Measurements from ENCODE around the gene ADGRD1.

Gene ADGRD1

DNA sequence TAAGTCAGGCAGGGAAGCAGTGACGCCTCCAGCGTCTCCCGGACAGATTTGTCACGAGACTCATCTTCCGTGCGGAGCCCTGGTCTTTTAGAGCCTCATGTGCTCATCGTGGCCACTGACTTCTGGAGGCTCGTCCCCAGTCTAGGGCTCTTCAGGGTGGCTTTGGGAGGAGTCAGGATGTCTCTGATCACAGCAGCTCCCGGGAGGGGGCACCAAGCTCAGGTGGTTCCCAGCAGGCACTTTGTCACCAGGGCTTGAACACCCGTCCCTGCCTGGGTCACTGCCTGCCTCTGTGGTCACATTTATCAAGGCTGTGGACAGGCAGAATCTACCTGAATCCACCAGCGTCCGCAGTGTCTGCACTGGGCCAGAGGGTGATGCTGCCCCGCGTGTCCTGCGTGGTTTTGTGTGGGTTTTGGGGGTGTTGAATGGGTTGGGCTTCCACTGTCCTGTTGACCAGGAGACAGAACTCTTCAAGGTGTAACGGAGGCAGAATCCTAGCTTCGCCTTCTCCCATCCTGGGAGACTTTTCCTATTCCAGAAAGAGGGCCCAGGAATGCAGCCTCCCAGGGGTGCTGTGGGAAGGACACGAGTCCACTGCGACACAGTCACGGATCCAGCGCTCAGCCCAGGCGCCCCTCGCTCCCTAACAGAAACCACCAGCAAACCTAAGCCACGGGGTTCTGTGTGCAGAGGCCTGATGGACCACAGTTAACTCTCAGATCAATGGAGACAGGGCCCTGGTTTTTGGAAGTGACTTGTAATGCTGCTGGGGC lies 132.3 kb downstream of the ADGRD1 start:
- DNase-seq (ENCODE audit: low read depth in 2 of 3, low spot score in 2 of 3): no peak

DNA sequence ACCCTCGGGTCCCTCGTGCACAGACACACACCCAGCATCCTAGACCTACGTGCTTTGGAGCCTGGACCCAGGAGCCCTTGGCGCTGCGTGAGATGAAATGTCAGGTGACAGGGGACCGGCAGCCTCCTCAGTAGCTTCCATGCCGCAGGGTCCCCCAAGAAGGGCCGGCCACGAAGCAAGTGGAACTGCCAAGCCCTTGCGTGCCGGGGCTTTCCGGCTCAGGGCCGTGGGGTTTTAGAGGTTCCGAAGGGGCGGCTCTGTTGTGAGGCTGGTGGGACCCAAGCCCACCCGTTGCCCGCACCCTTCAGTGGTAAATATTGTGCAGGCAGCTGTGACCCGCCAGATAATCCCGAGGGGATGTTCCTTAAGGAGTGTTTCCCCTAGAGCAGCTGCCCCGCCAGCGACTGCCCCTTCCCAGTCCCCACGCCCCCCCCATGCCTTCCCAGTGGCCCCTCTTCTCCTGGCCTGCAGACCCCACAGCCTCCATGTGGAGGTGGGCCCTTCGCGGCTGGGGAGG lies 133.7 kb downstream of the ADGRD1 start:
- DNase-seq (ENCODE audit: low read depth in 2 of 3, low spot score in 2 of 3): no peak

DNA sequence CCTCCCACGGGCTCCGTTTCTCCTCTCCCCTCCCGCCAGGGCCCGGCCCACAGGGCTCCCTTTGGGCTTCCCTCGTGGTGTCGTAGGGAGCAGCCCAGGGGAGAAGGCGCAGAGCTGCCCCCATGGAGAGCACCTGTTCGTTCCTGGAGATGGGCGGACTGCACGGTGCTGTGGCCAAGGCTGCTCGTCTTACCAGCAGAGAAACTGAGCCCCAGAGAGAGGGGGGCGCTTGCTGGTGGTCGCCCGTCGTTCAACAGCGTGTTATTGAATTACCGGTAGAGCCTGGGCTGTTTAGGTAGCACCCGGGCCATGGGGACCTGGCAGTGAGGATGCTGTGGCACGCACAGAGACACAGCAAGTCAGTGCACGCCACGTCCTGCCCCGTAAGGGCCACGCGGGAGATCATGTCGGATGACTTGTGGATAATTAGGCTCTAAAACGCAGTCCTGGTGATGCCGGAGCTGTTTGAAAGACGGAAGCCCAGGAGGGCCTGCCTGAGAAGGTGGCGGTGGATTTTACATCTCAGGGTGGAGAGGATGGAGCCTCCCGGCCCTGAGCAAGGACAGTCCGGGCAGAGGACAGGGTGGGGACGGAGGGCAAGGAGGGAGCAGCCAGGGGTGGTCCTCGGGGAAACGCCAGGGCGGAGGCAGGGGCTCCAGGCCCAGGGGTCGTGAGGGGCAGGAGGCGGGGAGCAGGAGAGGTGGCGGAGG lies 134.4 kb downstream of the ADGRD1 start:
- no peak for DNase-seq (ENCODE audit: low read depth in 2 of 3, low spot score in 2 of 3)

DNA sequence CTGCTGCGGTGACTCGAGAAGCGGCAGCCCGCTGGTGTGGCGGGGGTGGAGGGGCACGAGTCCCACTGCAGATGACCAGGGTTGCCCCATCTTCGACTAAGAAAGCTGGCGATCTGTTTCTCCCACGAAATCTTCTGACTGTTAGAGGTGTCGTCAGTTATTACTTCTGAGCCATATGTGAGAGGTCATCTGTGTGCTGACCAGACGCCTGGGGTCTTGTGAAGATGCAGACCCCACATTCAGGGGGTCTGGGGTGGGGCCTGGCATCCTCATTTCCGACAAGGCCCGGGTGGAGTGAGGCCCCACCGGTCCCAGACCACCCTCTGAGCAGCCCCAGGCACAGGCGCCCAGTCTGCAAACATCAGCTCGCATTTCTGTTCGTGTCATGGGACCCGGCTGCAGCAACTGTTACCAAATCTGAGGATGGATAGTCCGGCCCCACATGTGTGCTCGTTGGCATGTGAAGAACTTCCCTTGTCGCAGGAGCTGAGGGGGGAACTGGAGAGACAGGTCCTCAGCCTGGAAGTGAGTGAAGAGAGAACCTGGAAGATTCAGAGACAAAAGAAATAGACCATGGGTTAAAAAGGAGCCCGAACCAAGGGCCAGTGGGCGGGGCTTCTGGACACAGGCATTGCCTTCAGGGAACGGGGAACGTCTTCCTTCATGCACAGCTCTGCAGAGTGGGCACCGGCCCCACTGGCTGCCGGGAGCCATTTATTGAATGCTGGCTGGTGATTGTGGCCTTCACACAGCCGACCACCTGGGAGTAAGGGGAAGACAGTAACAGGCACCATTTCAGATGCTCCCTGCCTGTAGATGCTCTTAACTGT lies 135.2 kb downstream of the ADGRD1 start:
- DNase-seq (ENCODE audit: low read depth in 2 of 3, low spot score in 2 of 3): no peak

DNA sequence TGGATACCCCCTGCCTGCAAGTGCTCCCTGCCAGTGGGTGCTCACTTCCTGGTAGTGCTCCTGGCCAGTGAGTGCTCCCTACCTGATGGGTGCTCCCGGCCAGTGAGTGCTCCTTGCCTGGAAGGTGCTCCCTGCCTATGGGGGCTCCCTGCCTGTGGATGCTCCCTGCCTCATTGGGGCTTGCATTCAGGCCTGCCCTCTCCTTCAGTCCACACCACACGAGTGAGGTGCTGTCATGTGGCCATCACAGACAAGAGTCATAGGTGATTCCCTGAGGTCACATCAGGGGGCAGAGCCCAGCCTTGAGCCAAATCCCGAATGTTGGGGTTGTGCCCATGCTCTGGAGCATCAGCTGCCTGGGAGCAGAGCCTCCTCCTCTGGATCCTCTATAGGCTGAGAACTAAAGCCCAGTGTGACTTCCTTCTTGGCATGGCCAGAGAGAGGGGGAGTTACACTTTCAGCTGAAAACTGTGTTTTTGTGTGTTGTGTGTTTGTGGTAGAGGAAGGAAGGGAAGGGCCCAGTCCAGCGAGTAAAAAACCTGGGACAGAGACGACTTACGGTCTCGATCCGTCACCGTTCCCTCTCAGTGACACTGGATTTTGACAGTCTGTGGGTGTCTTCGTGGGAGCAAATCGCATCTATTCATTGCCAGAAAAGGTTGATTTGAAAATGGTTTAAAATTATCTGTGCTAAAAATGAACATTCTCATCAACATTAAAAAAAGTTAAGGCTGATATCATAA lies 136.0 kb downstream of the ADGRD1 start:
- DNase-seq (ENCODE audit: low read depth in 2 of 3, low spot score in 2 of 3): no peak

DNA sequence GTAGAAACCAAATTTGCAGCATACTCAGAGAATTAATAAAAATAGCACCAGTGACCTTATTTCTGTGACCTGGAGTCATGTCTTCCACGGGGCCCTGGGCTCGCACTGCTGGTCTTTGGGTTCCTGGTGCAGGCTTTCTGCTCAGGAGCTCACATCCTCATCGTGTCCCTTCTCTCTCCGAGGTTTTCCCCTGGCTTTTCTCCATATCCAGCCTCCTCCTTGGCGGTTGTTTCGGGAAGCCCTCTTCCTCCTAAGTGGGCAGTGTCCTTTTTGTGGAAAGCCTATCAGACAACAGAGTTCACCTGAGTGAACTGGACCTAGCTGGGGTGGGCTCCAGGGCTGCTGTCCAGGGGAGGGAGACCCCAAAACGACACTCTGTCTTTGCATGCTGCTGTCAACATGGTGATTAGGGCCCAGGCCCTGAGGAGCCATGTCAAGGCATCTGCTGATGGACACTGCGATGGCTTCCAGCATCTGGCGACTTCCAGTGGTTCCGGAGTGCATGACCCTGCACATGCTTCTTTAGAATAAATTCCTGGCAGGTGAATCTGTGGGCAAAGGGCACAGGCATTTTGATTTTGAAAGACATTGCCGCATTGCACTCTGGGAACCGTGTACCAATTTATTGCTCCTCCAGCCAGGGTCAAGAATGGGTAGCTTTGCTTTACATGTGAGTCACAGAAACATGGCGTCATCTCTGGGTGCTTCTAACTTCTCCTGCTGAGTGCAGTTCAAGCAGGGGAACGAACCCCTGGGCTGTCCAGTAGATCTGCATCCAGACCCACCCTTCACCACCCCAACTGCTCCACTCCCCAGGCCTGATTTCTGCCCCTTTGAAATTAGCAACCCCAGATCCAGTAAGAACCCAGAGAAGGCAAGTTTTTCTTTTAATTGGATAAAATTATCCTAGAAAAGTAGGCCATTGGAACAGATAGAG lies 136.8 kb downstream of the ADGRD1 start:
- DNase-seq (ENCODE audit: low read depth in 2 of 3, low spot score in 2 of 3): no peak

DNA sequence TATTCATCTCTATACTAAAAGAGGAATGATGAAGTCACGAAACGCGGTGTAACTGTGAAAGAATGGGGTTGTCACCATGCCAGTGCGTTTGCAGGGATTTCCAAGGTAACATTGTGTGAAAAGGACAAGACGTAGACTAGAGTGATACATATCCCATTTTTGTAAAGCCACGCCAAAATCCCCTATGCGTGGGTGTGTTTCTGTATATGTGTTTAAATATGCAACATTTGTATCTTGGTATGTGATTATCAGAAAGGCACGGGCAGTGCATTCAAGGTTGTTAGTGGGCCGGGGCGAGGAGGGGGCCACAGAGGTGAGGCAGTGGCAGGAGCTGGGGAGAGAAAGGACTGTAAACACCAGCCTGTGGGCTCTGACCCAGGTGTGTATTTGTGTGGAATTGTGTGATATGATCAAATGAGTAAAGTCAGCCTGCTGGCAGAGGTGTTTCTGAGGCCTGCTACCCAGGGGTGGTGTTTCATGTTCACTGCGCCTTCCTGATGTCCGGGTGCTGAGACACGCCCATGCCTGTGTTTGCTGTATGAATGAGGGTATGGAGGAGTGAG lies 137.8 kb downstream of the ADGRD1 start:
- DNase-seq (ENCODE audit: low read depth in 2 of 3, low spot score in 2 of 3): peak in 1 of 3 experiments; percentile 19

DNA sequence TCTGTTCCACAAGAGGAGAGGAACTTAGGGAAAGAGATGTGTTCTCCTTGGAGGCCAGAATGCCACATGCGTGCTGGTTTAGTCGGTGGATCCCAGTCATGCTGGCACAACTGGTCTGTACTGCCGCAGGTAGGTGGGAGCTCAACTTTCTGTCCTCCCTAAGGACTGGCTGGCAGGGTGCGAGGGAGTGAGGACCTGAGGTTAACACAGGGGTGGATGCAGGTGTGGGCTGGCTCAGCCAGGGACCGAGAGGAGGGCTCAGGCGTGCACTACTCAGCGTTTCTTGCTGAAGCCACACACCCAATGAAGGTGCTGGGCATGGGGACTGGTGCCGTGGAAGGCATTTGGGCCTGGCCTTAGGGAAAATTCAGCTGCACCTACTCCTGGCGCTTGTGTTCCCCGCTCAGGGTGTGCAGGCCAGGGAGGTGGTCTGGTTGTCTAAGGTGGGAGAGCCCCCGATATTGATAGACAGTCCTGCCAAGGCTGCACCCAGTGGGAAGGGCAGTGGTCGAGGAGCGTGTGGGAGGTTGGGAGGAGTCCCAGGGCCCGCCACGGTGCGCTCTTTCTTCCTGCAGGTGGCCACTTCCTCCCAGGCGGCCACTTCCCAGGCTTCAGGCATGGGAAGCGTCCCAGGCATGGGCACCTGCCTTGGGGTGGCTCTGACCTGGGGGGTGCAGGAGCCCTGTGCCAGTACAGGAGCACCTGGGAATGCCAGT lies 138.4 kb downstream of the ADGRD1 start:
- no peak for DNase-seq (ENCODE audit: low read depth in 2 of 3, low spot score in 2 of 3)

DNA sequence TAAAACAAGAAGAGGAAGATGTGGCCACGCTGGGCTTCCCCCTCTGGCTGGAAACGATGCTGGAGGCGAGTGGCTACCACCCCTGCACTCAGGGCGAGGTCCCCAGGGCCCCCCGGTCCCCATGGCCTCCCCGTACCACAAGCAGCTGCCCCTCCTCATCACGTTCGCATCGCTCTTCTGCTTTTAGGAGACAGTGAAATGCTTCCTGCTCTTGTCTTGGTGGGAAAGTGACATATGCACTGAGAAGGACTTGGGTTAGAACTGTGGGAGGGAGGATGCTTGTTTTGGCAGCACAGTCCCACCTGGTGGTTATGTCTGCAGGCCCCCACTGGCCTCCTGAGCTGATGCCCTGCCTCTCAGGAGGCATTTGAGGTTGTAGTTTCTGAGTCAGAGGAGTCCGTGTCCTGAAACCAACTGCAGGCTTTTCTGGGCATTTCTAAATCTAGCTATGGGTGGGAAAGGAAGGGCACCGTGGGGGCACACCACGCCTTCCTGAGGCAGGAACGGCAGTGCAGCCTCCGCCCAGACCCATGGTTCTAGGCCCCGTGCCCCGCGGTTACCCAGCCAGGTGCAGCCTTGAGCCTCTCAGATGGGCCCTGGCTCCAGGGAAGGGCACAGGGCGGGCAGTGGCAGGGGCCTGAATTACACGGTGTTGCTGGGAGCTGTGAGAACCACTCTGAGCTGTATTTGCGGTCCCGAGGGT lies 139.3 kb downstream of the ADGRD1 start:
- peak in 1 of 3 experiments; percentile 23 for DNase-seq (ENCODE audit: low read depth in 2 of 3, low spot score in 2 of 3)

DNA sequence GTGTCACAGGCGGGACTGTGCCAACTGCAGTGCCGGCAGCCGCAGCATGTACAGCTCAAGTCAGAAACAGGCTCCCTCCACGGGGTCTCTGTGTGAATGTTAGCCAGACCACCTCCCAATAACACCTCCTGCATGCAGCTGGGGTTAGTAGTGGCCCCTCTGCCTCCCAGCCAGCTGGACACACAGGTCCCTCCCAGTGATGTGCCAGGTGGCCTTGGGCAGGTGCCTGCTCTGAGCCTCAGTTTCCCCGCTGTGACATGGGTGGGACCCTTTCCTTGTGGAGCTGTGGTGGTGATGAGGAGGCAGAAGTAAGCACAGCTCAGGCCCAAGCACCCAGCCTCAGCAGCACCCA lies 139.9 kb downstream of the ADGRD1 start:
- no peak for DNase-seq (ENCODE audit: low read depth in 2 of 3, low spot score in 2 of 3)

DNA sequence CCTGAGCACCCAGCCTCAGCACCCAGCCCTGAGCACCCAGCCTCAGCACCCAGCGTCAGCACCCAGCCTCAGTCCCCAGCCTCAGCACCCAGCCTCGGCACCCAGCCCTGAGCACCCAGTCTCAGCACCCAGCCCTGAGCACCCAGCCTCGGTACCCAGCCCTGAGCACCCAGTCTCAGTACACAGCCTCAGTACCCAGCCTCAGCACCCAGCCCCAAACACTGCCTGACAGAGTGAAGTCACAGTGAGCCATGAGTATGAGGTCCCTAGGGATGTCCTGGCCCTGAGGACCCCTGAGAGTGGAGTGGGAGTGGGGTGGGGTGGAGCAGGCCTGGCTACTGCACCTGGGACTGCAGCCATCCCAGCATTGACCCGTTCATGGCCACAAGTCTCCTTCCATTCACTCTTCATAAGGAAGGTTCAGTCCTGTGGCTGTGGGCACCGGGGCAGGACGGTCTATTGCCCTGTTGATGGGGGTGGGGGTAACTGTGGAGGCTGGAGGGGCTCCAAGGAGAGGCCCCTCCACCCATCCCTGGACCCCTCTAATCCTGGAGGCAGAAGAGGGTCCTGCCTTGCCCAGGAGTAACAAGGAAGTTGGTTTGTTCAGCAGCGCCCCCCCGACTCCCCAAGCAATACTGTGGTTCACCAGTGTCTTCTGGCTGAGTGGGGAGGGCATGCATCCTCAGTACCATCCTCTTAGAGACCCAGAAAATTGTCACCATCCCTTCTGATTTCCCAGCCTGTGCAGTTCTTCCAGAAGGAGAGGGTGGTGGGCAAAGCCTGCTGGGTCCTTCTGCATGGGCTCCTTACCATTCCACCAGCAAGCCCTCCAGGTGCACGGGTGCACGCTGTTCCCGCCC lies 140.5 kb downstream of the ADGRD1 start:
- DNase-seq (ENCODE audit: low read depth in 2 of 3, low spot score in 2 of 3): no peak

DNA sequence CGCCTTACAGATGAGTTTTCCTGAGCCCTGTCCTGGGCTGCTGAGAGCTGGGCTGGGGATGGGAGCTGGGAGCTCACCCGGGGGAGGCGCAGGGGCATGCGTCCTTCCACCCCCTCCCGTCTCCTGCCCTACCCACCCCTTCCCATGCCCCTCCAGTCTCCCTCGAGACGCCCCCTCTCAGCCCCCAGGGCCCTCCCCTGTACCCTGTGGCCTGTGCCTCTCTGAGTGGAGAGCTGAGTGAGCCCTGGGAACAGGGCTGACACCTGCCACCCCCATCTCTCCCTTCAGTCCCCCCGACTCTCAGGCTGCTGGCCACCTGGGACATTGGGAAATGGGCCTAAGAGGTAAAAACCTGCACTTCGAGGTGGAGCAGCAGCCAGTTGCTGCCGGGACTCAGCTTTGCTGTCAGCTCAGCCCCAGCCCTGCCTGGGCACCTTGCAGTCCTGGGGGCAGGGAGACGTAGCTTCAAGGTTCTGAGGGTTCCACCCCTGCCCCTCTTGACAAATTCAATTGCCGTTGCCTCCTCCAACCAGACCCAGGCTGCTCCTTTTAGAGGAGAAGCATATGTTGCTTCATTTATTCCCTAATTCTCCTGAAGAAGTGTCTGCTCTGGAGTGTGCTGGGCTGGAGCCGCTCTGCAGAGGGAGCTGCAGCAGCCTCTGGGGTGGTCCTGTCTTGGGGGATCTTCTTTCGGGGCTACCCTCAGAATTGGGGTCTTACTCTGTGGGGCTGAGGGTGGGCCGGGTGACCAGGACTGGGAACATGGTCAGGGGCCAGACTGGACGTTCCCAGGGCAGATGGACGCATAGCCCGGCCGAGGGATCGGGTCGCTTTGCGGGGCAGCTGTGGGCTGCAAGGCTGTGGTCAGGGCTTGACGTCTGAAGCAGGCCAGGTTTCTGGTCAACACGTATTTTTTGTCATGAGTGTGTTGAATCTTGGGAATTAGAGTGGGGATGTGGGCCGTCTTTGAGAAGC lies 141.4 kb downstream of the ADGRD1 start:
- DNase-seq (ENCODE audit: low read depth in 2 of 3, low spot score in 2 of 3): no peak

DNA sequence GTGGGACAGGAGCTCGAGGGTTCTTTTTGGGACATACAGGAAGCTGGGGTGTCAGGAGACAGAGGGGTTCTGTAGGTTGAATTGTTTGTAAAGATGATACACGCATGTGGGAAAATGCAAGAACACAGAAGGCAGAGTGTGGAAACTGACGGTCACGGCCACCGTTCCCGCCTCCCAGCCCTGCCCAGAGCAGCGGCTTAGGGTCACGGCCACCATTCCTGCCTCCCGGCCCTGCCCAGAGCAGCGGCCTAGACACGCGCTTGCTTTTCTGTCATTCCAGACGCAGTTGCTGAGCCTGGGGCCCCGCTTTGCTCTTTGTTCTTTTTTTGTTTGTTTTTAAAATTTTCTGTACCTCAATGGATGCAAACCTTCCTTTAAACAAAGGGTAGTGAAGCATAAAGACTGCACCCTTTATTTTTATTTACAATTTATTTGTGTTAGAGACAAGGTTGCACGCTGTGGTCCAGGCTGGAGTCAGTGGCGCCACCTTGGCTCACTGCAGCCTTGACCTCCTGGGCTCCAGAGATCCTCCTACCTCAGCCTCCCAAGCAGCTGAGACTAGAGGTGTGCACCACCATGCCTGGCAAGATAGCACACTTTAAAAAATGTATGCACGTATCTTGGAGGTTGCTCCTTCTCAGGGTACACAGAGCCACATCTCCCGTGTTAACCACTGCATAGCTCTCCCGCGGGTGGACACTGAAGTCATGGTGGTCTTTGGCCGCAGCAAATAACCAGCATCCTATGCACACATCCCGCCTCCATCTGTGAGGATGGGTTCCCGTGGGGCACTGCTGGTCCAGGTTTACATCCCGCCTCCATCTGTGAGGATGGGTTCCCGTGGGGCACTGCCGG lies 142.3 kb downstream of the ADGRD1 start:
- DNase-seq (ENCODE audit: low read depth in 2 of 3, low spot score in 2 of 3): no peak

DNA sequence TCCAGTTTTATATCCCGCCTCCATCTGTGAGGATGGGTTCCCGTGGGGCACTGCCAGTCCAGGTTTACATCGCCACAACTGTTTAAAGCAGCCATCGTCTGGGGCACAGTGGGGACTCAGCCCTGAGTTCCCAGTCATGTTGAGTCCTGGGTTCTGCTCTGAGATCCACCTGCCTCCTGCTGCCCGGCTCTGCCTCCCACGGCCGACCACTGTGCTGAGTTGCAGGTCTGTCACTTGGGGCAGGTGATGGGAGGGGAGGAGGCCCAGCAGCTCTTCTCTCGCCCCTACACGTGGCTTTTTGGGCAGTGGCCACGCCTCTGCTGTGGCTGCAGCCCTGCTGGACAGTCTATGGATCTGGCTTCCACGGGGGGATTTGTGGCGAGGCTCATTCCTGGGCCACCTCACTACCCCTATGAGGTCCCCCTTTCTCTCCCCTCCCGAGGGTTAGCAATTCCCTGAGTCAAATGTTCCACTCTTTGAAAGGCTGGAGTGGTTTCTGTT lies 143.0 kb downstream of the ADGRD1 start:
- DNase-seq (ENCODE audit: low read depth in 2 of 3, low spot score in 2 of 3): no peak

Data from activated CD8-positive, alpha-beta memory T cell treated with anti-CD3 and anti-CD28 coated beads for 48 hours (primary cell).